Right lobe of liver (tissue), 4 donors: ENCODE results near the gene FOXO4.

Experiments used
- CTCF ChIP-seq, 4 donors: fragments of 200-600 bp in 3 of 4; fragments of 450-650 bp in 1 of 4; IDR thresholded peaks; one replicate each; pipeline versions ENCODE4 v1.5.1 to v1.8.0; 2016 to 2022; ENCODE audit warnings: antibody characterized with exemption in 4 of 4, mild to moderate bottlenecking in 2 of 4
- POLR2A ChIP-seq: fragments of 450-650 bp; IDR thresholded peaks from one replicate; pipeline ENCODE4 v1.6.1; 2017; ENCODE audit warnings: antibody characterized with exemption, mild to moderate bottlenecking
- donor health status: DM: no; HTN: no; CAD: no.
- donor health status: DM: no; HTN: no; CAD: no.
- donor health status: DM: no; HTN: yes; CAD: no.

GRCh38 chrX:71111921-71112431 is 16.3 kb downstream of the FOXO4 start:
- TF ChIP-seq POLR2A (no peak), CTCF (IDR thresholded peaks at IDR 0.05) (no peak)
